Inferior parietal cortex (tissue), 1 donor: ENCODE data around the gene PRKCQ.

ENCODE experiments used
- DNase-seq: peaks from one replicate; pipeline ENCODE4 v3.0.0-alpha.2; 2016; ENCODE audit errors: extremely low spot score

The PRKCQ gene

GRCh38 chr10:6525599-6526165 is 54.4 kb downstream of the PRKCQ start:
- DNase-seq = no peak

GRCh38 chr10:6522230-6522629 is 57.8 kb downstream of the PRKCQ start:
- DNase-seq = no peak

GRCh38 chr10:6520138-6520537 is 59.9 kb downstream of the PRKCQ start:
- no peak for DNase-seq

GRCh38 chr10:6518791-6519429 is 61.2 kb downstream of the PRKCQ start:
- DNase-seq = no peak

- DNase-seq = no peak
These were observed 63.2 kb downstream of the PRKCQ start for GRCh38 chr10:6516929-6517284.

- no peak for DNase-seq
These were observed 63.7 kb downstream of the PRKCQ start for GRCh38 chr10:6516281-6516928.

GRCh38 chr10:6514844-6515780 is 65.0 kb downstream of the PRKCQ start:
- no peak for DNase-seq

GRCh38 chr10:6514180-6514579 is 65.9 kb downstream of the PRKCQ start:
- no peak for DNase-seq

GRCh38 chr10:6513476-6513875 is 66.6 kb downstream of the PRKCQ start:
- DNase-seq = no peak

GRCh38 chr10:6512182-6512581 is 67.9 kb downstream of the PRKCQ start:
- DNase-seq = no peak

GRCh38 chr10:6511347-6511746 is 68.7 kb downstream of the PRKCQ start:
- no peak for DNase-seq

GRCh38 chr10:6507311-6507710 is 72.8 kb downstream of the PRKCQ start:
- DNase-seq = peak; percentile 65

- DNase-seq = no peak
These were observed 74.8 kb downstream of the PRKCQ start for GRCh38 chr10:6505300-6505699.

- no peak for DNase-seq
These were observed 75.8 kb downstream of the PRKCQ start for GRCh38 chr10:6504296-6504695.

- DNase-seq = no peak
These were observed 76.9 kb downstream of the PRKCQ start for GRCh38 chr10:6503171-6503570.

- DNase-seq = no peak
These were observed 78.1 kb downstream of the PRKCQ start for GRCh38 chr10:6501931-6502330.

- no peak for DNase-seq
These were observed 80.1 kb downstream of the PRKCQ start for GRCh38 chr10:6499974-6500373.

GRCh38 chr10:6498771-6499170 is 81.3 kb downstream of the PRKCQ start:
- no peak for DNase-seq

GRCh38 chr10:6497620-6498019 is 82.5 kb downstream of the PRKCQ start:
- no peak for DNase-seq

GRCh38 chr10:6494936-6495592 is 85.0 kb downstream of the PRKCQ start:
- DNase-seq = no peak

GRCh38 chr10:6494442-6494819 is 85.6 kb downstream of the PRKCQ start:
- no peak for DNase-seq
